ENCODE results near the gene SLC46A3.

Gene SLC46A3

DNA sequence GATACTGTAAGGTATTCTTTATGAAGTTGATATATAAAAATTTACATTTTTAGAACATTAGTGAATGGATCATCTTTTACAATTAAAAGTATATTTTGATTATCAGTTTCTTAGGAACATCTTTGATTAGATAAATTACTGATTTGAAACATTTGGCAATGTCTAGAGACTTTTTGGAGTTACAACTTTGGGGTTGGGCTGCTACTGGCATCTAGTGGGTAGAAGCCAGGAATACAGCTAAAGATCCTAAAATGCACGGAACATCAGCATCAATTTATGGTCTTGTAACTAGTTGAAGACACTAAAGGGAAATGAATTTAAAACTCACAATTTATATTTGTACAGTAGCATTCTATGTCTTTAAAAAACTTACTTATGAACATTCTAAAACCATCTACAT lies 40.0 kb downstream of the SLC46A3 start:
- H3K79me2 ChIP-seq (ENCODE audit: control insufficient read depth, low read length), result no peaks in the 10 kb centered on the region
- no peaks in the 10 kb centered on the region for H3K9me3 ChIP-seq (ENCODE audit: control insufficient read depth, insufficient read depth, low read length)
- no peak overlapping the region for H3K27ac ChIP-seq (ENCODE audit: low read depth, low read length)
- H3K27me3 ChIP-seq (ENCODE audit: control insufficient read depth, low read length), result no peaks in the 10 kb centered on the region
- no peak overlapping the region for H3K4me2 ChIP-seq (ENCODE audit: low read length)
- no peak for TF ChIP-seq EZH2phosphoT487 (IDR thresholded peaks at IDR 0.05; ENCODE audit: borderline replicate concordance, low read length)
- TF ChIP-seq, protein P1, sequence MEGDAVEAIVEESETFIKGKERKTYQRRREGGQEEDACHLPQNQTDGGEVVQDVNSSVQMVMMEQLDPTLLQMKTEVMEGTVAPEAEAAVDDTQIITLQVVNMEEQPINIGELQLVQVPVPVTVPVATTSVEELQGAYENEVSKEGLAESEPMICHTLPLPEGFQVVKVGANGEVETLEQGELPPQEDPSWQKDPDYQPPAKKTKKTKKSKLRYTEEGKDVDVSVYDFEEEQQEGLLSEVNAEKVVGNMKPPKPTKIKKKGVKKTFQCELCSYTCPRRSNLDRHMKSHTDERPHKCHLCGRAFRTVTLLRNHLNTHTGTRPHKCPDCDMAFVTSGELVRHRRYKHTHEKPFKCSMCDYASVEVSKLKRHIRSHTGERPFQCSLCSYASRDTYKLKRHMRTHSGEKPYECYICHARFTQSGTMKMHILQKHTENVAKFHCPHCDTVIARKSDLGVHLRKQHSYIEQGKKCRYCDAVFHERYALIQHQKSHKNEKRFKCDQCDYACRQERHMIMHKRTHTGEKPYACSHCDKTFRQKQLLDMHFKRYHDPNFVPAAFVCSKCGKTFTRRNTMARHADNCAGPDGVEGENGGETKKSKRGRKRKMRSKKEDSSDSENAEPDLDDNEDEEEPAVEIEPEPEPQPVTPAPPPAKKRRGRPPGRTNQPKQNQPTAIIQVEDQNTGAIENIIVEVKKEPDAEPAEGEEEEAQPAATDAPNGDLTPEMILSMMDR (IDR thresholded peaks at IDR 0.05; ENCODE audit: low read depth, low read length, poor library complexity, severe bottlenecking), result no peak
- H3F3A ChIP-seq (ENCODE audit: control insufficient read depth, insufficient read depth), result peaks cover 14% of the 10 kb centered on the region
- no peaks in the 10 kb centered on the region for H3K9me2 ChIP-seq (replicated peaks; ENCODE audit: control insufficient read depth, low read length)
- peaks cover 54% of the 10 kb centered on the region for H3K36me3 ChIP-seq (ENCODE audit: control insufficient read depth, low read length)
- H3K4me3 ChIP-seq (ENCODE audit: low read length), result no peak overlapping the region
- peaks cover 3% of the 10 kb centered on the region; the same call in 1 of the 2 replicates for H4K20me1 ChIP-seq (ENCODE audit: control insufficient read depth, insufficient read depth, low read depth, low read length)
- no peaks in the 10 kb centered on the region for H3K4me1 ChIP-seq (ENCODE audit: control insufficient read depth, low read length)

DNA sequence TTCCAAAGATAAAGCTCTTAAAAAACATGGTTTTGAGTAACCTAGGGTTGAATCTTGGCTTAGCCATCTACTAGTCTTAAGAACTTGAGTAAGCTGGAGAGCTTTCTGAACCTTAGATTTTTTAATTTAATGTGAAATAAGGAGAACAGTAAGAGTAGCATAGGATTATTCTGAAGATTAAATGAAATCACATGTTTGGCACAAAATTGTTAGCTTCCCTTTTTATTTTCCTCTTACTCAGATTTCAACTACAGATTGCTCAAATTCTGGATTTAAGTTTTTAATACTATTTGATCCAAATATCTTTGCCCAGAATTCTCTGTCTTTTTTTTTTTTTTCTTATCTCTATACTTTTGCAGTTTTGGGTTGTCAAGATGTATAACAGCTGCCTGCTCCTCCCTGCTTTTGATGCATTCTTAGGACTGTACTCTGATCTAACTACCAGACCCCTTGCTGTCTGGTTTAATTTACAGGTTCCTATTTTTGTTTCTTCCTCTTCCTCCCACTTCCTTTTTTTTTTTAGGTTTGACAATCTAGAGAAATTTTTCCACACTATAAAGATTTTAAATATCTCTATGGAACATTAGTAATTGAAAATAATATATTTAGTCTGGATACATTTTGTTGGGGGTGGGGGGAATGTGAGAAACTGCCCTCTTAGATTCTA lies 47.5 kb downstream of the SLC46A3 start:
- no peaks in the 10 kb centered on the region for H3K9me2 ChIP-seq (replicated peaks; ENCODE audit: control insufficient read depth, low read length)
- H4K20me1 ChIP-seq (ENCODE audit: control insufficient read depth, insufficient read depth, low read depth, low read length), result peaks cover 3% of the 10 kb centered on the region; the same call in 1 of the 2 replicates
- H3K4me3 ChIP-seq (ENCODE audit: low read length), result no peak overlapping the region
- H3K9me3 ChIP-seq (ENCODE audit: control insufficient read depth, insufficient read depth, low read length), result no peaks in the 10 kb centered on the region
- no peaks in the 10 kb centered on the region for H3K27me3 ChIP-seq (ENCODE audit: control insufficient read depth, low read length)
- H3K4me2 ChIP-seq (ENCODE audit: low read length), result no peak overlapping the region
- H3K36me3 ChIP-seq (ENCODE audit: control insufficient read depth, low read length), result peaks cover 88% of the 10 kb centered on the region
- no peak overlapping the region for H3K27ac ChIP-seq (ENCODE audit: low read depth, low read length)
- 0 out of 2 replicates have a peak, but pooled peaks cover 2% of the 10 kb centered on the region for H3K79me2 ChIP-seq (ENCODE audit: control insufficient read depth, low read length)
- H3K4me1 ChIP-seq (ENCODE audit: control insufficient read depth, low read length), result peaks cover 16% of the 10 kb centered on the region
- H3F3A ChIP-seq (ENCODE audit: control insufficient read depth, insufficient read depth), result no peaks in the 10 kb centered on the region
- TF ChIP-seq, protein P1 (IDR thresholded peaks at IDR 0.05; ENCODE audit: low read depth, low read length, poor library complexity, severe bottlenecking), result no peak
- TF ChIP-seq EZH2phosphoT487 (IDR thresholded peaks at IDR 0.05; ENCODE audit: borderline replicate concordance, low read length), result no peak

DNA sequence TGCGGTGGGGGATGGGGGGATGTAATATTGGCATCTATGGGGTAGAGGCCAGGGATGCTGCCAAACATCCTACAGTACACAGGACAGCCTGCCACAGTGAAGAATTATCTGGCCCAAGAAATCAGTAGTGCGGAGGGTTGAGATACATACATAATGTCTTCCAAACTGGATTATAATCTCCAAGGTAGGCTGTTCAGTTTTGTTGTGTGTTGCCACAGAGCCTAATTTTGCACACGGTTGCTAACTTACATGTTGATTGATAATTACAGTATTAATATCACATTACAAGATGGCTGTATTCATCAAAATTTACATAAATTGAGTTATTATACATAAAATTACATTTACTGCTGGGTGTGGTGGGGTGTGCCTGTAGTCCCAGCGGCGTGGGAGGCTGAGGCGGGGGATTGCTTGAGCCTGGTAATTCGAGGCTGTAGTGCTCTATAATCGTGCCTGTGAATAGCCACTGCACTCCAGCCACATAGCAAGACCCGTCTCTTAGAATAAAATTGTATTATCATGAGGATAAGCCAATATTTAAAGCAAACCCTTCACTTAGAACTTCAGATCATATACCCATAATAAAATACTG lies 51.8 kb downstream of the SLC46A3 start:
- Histone ChIP-seq H3K4me2 (ENCODE audit: low read length) (no peak overlapping the region), H3K79me2 (ENCODE audit: control insufficient read depth, low read length) (peaks cover 12% of the 10 kb centered on the region), H3K9me2 (replicated peaks; ENCODE audit: control insufficient read depth, low read length) (no peaks in the 10 kb centered on the region), H4K20me1 (ENCODE audit: control insufficient read depth, insufficient read depth, low read depth, low read length) (no peaks in the 10 kb centered on the region; the same call in 1 of the 2 replicates), H3K4me1 (ENCODE audit: control insufficient read depth, low read length) (peaks cover 16% of the 10 kb centered on the region), H3F3A (ENCODE audit: control insufficient read depth, insufficient read depth) (no peaks in the 10 kb centered on the region), H3K9me3 (ENCODE audit: control insufficient read depth, insufficient read depth, low read length) (no peaks in the 10 kb centered on the region), H3K36me3 (ENCODE audit: control insufficient read depth, low read length) (peaks cover 95% of the 10 kb centered on the region), H3K27ac (ENCODE audit: low read depth, low read length) (no peak overlapping the region), H3K27me3 (ENCODE audit: control insufficient read depth, low read length) (no peaks in the 10 kb centered on the region), H3K4me3 (ENCODE audit: low read length) (no peak overlapping the region)
- no peak for TF ChIP-seq EZH2phosphoT487 (IDR thresholded peaks at IDR 0.05; ENCODE audit: borderline replicate concordance, low read length)

DNA sequence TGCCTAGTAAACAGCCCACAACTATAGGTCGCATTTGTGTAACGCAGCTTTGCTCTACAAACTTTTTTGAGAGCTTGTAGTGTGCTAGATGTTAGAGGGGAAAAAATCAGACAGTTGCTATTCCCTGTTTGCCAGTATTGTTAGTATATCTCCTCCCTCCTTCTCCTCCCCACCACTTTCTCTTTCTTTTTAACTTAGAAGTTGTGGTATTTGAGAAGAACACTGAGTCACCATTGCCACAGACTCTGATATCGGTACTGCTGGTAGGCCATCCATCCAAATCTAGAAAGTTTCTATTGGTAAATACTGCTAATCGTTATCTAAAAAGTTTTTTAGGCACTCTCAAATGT lies 59.2 kb downstream of the SLC46A3 start:
- Histone ChIP-seq H3K4me2 (ENCODE audit: low read length) (peak overlapping the region; percentile 64), H3K4me3 (ENCODE audit: low read length) (peak overlapping the region; percentile 90), H3K27ac (ENCODE audit: low read depth, low read length) (peak overlapping the region; percentile 79), H3K9me2 (replicated peaks; ENCODE audit: control insufficient read depth, low read length) (no peaks in the 10 kb centered on the region), H3K36me3 (ENCODE audit: control insufficient read depth, low read length) (peaks cover 54% of the 10 kb centered on the region), H3K4me1 (ENCODE audit: control insufficient read depth, low read length) (peaks cover 40% of the 10 kb centered on the region), H4K20me1 (ENCODE audit: control insufficient read depth, insufficient read depth, low read depth, low read length) (peaks cover 22% of the 10 kb centered on the region), H3K79me2 (ENCODE audit: control insufficient read depth, low read length) (peaks cover 76% of the 10 kb centered on the region), H3F3A (ENCODE audit: control insufficient read depth, insufficient read depth) (peaks cover 5% of the 10 kb centered on the region; the same call in 1 of the 2 replicates), H3K27me3 (ENCODE audit: control insufficient read depth, low read length) (no peaks in the 10 kb centered on the region), H3K9me3 (ENCODE audit: control insufficient read depth, insufficient read depth, low read length) (no peaks in the 10 kb centered on the region)
- TF ChIP-seq, protein P1 (IDR thresholded peaks at IDR 0.05; ENCODE audit: low read depth, low read length, poor library complexity, severe bottlenecking), result no peak
- TF ChIP-seq EZH2phosphoT487 (IDR thresholded peaks at IDR 0.05; ENCODE audit: borderline replicate concordance, low read length), result no peak

Data from DOHH2 (cell line).